K562 (cell line): ENCODE results near the gene RNF224. TPM values are rescaled to one million over a fixed set of nuclear protein-coding genes. Genes with fewer than 3 reads are reported as not detected.

ENCODE experiments used
- ATAC-seq: fragments of 200-7000 bp; cut with Tn5 transposase; 3 replicates; pipeline ENCODE4 v1.9.1; 2020; ENCODE audit warnings: moderate library complexity
- BruUV-seq: library from RNA; stranded (reverse); fragments of 400-500 nt; replicated peaks from 2 replicates; lab custom pipeline; 2021; lab: Mats Ljungman, UMichigan
- CTCF ChIA-PET: fragments of 300-600 bp; formaldehyde crosslinking; extraction: SDS; loops from one replicate; lab custom pipeline; 2021; ENCODE audit warnings: low intra/inter-chr PET ratio; lab: Yijun Ruan, JAX
- POLR2A ChIA-PET: fragments of 300-600, 350-650 bp; sonication (Branson Sonifier 250); formaldehyde crosslinking; extraction: SDS; loops from one replicate; lab custom pipeline; 2021; ENCODE audit warnings: antibody characterized with exemption, inconsistent platforms; lab: Yijun Ruan, JAX
- DNase-seq, 4 experiments: peaks; one replicate each; pipeline versions ENCODE4 v3.0.0 to v3.0.0-alpha.2; 2011 to 2018; ENCODE audit warnings: low spot score in 3 of 4, mixed read lengths in 3 of 4; ENCODE audit errors: extremely low read depth in 1 of 4
- FAIRE-seq: peaks from 2 replicates; lab custom pipeline; 2011; peaks lifted over from hg19 to GRCh38; lab: Jason Lieb, UNC
- H2AFZ ChIP-seq: 2 replicates; pipeline ENCODE4 v1.6.0; 2011; ENCODE audit warnings: low read depth, low read length, control low read depth, inconsistent platforms
- H3K27ac ChIP-seq: fragments of 200-600 bp; 3 replicates; pipeline ENCODE4 v1.8.0; 2011; ENCODE audit warnings: low read depth, mild to moderate bottlenecking, control low read depth, inconsistent platforms, low read length, moderate library complexity, mixed read lengths; ENCODE audit errors: extremely low read depth
- H3K27me3 ChIP-seq, 2 experiments: fragments of 300-600 bp in 1 of 2; 2 replicates in 1 of 2; 3 replicates in 1 of 2; pipeline versions ENCODE4 v1.6.0 to v1.8.0; 2011; ENCODE audit warnings: inconsistent platforms in 2 of 2, low read length in 2 of 2, mild to moderate bottlenecking in 1 of 2, mixed read lengths in 1 of 2, moderate library complexity in 1 of 2; ENCODE audit not compliant: control insufficient read depth in 2 of 2, insufficient read depth in 2 of 2
- H3K36me3 ChIP-seq: fragments of 300-600 bp; 3 replicates; pipeline ENCODE4 v1.8.0; 2011; ENCODE audit warnings: mild to moderate bottlenecking, low read length, inconsistent platforms; ENCODE audit not compliant: control insufficient read depth, insufficient read depth
- H3K4me1 ChIP-seq, 2 experiments: fragments of 200-600 bp in 1 of 2; replicated peaks in 1 of 2; 2 replicates in 1 of 2; 3 replicates in 1 of 2; pipeline versions ENCODE4 v1.5.1 to v1.8.0; 2011; ENCODE audit warnings: inconsistent platforms in 2 of 2, low read length in 2 of 2, mild to moderate bottlenecking in 1 of 2, mixed read lengths in 1 of 2, moderate library complexity in 1 of 2; ENCODE audit not compliant: control insufficient read depth in 2 of 2, insufficient read depth in 2 of 2
- H3K4me2 ChIP-seq: 2 replicates; pipeline ENCODE4 v1.6.1; 2011; ENCODE audit warnings: low read length, control low read depth, inconsistent platforms, mixed read lengths; ENCODE audit not compliant: insufficient read depth
- H3K4me3 ChIP-seq: fragments of 200-600 bp; sonication (generic), shearing (Covaris generic); 2 replicates; pipeline ENCODE4 v1.5.1; 2016; ENCODE audit warnings: control low read depth, inconsistent platforms
- H3K79me2 ChIP-seq: fragments of 200-600 bp; 3 replicates; pipeline ENCODE4 v1.8.0; 2011; ENCODE audit warnings: low read length, inconsistent platforms; ENCODE audit not compliant: control insufficient read depth, insufficient read depth
- H3K9ac ChIP-seq, 2 experiments: 2 replicates each; pipeline versions ENCODE4 v1.6.0 to v1.6.1; 2011; ENCODE audit warnings: low read depth in 2 of 2, low read length in 2 of 2, control low read depth in 1 of 2, inconsistent platforms in 1 of 2, mild to moderate bottlenecking in 1 of 2, mixed read lengths in 1 of 2; ENCODE audit not compliant: insufficient read depth in 1 of 2
- H3K9me1 ChIP-seq: one replicate; pipeline ENCODE4 v1.6.0; 2011; ENCODE audit warnings: inconsistent platforms, mild to moderate bottlenecking, low read length, moderate library complexity; ENCODE audit not compliant: control insufficient read depth, insufficient read depth
- H3K9me3 ChIP-seq: replicated peaks from 2 replicates; pipeline ENCODE4 v1.5.1; 2011; ENCODE audit warnings: low read depth, low read length, inconsistent platforms; ENCODE audit not compliant: control insufficient read depth, insufficient read depth
- H4K20me1 ChIP-seq: replicated peaks from 2 replicates; pipeline ENCODE4 v1.6.1; 2011; ENCODE audit warnings: low read length, inconsistent platforms, mixed read lengths; ENCODE audit not compliant: control insufficient read depth, insufficient read depth
- HOXB6 ChIP-seq: fragments of 250-450 bp; sonication (Bioruptor Pico); IDR thresholded peaks from 2 replicates; pipeline ENCODE4 v1.5.1; 2022; ENCODE audit warnings: mild to moderate bottlenecking, borderline replicate concordance
- KLF10 ChIP-seq: fragments of 250-450 bp; sonication (Bioruptor Pico); IDR thresholded peaks from 2 replicates; pipeline ENCODE4 v1.6.1; 2021; ENCODE audit warnings: matching md5 sums
- WGBS: fragments of 100-300 bp; shearing (Covaris generic); methylation state at CpG from one replicate; pipeline ENCODE4 v1.1.6; 2016; ENCODE audit warnings: low coverage, mixed read lengths; ENCODE audit not compliant: insufficient coverage; ENCODE audit errors: missing lambda C conversion rate; 5-methylcytosine and 5-hydroxymethylcytosine counted together
- in situ Hi-C: fragments of 300-500 bp; cut with MboI; formaldehyde crosslinking; loops from 4 replicates; pipeline ENCODE4 v1.15.0; 2018; ENCODE audit warnings: inconsistent platforms, mixed read lengths
- intact Hi-C: fragments of 100-400 bp; cut with micrococcal nuclease; formaldehyde crosslinking; loops from 2 replicates; pipeline ENCODE4 v1.14.2; 2022
- polyA plus RNA-seq, 8 experiments: library from polyadenylated mRNA; depleted of rRNA in 4 of 8; stranded (reverse) in 5 of 8; unstranded in 3 of 8; fragments of >200 nt; fragmentation: Nextera tagmentation in 2 of 8; fragmentation: Illumina TruSeq in 1 of 8; extraction: Ambion mirVana in 2 of 8; extraction: Trizol in 1 of 8; gene quantifications; 2 replicates each; pipeline versions ENCODE4 v1.2.1 to v1.2.3, GENCODE V29; 2011 to 2014; ENCODE audit warnings: inconsistent platforms in 1 of 8, missing spikeins in 1 of 8
- total RNA-seq, 7 experiments: library from RNA; depleted of rRNA in 6 of 7; stranded (reverse); fragments of >200 nt in 6 of 7; fragmentation: Illumina TruSeq in 2 of 7; extraction: Trizol in 2 of 7; gene quantifications; 2 replicates each; pipeline versions ENCODE4 v1.2.1 to v1.2.3, GENCODE V29; 2011 to 2021; ENCODE audit warnings: low replicate concordance in 1 of 7
- TF ChIP-seq, protein P1 (sequence below): IDR thresholded peaks from 2 replicates; pipeline ENCODE4 v1.6.1; 2011; ENCODE audit warnings: borderline replicate concordance, low read depth, mild to moderate bottlenecking, moderate library complexity, low read length; ENCODE audit not compliant: insufficient read depth, poor library complexity, severe bottlenecking
- TF ChIP-seq, protein P2 (sequence below): fragments of 200-800 bp; sonication (Bioruptor generic); IDR thresholded peaks from 2 replicates; pipeline ENCODE4 v1.6.1; 2017; ENCODE audit warnings: missing genetic modification characterization, missing compliant biosample characterization

Gene RNF224
- total and polyA plus RNA-seq, 9 of the 15 experiments (the other 6 are each of a cell fraction or from before 2014, with no cell fraction given), result not detected

- TF ChIP-seq, protein P1, sequence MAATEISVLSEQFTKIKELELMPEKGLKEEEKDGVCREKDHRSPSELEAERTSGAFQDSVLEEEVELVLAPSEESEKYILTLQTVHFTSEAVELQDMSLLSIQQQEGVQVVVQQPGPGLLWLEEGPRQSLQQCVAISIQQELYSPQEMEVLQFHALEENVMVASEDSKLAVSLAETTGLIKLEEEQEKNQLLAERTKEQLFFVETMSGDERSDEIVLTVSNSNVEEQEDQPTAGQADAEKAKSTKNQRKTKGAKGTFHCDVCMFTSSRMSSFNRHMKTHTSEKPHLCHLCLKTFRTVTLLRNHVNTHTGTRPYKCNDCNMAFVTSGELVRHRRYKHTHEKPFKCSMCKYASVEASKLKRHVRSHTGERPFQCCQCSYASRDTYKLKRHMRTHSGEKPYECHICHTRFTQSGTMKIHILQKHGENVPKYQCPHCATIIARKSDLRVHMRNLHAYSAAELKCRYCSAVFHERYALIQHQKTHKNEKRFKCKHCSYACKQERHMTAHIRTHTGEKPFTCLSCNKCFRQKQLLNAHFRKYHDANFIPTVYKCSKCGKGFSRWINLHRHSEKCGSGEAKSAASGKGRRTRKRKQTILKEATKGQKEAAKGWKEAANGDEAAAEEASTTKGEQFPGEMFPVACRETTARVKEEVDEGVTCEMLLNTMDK, result no peak
- no peak for TF ChIP-seq KLF10
Measured at GRCh38 chr9:137220317-137221094, 6.8 kb upstream of the RNF224 start (continued).

DNA sequence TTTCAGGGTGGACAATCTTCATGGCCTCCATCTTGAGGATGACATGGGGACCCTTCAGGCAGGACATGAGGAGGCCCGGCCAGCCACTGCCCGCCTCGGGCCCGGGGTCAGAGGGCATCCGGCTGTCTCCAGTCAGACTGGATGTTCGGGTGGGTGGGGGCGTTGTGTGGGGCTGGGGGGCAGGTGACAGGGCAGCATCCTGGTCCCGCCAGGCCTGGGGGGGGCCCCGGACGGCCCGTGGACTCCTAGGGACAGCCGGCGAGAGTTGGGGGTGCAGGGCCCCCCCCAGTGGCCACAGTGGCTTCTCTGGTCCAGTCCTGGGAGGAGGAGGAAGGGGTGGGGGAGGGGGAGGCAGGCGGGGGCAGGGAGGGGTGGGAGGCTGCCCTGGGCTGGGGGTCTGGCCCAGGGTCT is 6.2 kb upstream of the RNF224 start:
- no peak overlapping the region for H3K27ac ChIP-seq
- CTCF ChIA-PET, result no interaction called here
- no peak overlapping the region for H2AFZ ChIP-seq
- no peak overlapping the region for H3K4me3 ChIP-seq
- H3K36me3 ChIP-seq, result peaks cover 11% of the 10 kb centered on the region; the same call in 1 of the 3 replicates
- in situ Hi-C loops, result no loop called here
- ATAC-seq (no peak), DNase-seq (no peak)
- peaks cover 18% of the 10 kb centered on the region; the same call in 2 of the 3 replicates for H3K79me2 ChIP-seq
- BruUV-seq, result no TSS peak
- peaks cover 34 to 95% of the 10 kb centered on the region in 2 experiments for H3K4me1 ChIP-seq
- no peaks in the 10 kb centered on the region for H3K27me3 ChIP-seq
- no CpG with 5 or more reads among the region's 14 CpGs for WGBS
- TF ChIP-seq HOXB6, result no peak
- TF ChIP-seq, protein P2, sequence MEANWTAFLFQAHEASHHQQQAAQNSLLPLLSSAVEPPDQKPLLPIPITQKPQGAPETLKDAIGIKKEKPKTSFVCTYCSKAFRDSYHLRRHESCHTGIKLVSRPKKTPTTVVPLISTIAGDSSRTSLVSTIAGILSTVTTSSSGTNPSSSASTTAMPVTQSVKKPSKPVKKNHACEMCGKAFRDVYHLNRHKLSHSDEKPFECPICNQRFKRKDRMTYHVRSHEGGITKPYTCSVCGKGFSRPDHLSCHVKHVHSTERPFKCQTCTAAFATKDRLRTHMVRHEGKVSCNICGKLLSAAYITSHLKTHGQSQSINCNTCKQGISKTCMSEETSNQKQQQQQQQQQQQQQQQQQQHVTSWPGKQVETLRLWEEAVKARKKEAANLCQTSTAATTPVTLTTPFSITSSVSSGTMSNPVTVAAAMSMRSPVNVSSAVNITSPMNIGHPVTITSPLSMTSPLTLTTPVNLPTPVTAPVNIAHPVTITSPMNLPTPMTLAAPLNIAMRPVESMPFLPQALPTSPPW (CRISPR knock-in tag), result peak; percentile 21; the same call in 1 of the 2 replicates
- TF ChIP-seq, all 486 proteins: peak for 1
- no peak for FAIRE-seq
- H3K9me3 ChIP-seq, result no peaks in the 10 kb centered on the region
- no peak overlapping the region for H3K4me2 ChIP-seq
- H4K20me1 ChIP-seq, result no peaks in the 10 kb centered on the region
- H3K9ac ChIP-seq, result no peak overlapping the region
- intact Hi-C loops, result no loop called here
- H3K9me1 ChIP-seq, result no peaks in the 10 kb centered on the region
- POLR2A ChIA-PET, result interaction anchor here (0.9 to 1.6 kb wide), 4 partner anchors 11 to 33 kb away, joined by 3 to 6 read pairs (median 4); partner anchors contain the start of genes ANAPC2 and SSNA1
